22Rv1 (cell line): ENCODE measurements around the gene SPATS2L.

Experiments
- CTCF ChIP-seq: fragments of 450-650 bp; IDR thresholded peaks from 2 replicates; pipeline ENCODE4 v1.5.1; 2017; ENCODE audit warnings: mild to moderate bottlenecking
- ZFX ChIP-seq: fragments of 450-650 bp; IDR thresholded peaks from 2 replicates; pipeline ENCODE4 v1.6.1; 2017; ENCODE audit warnings: antibody characterized with exemption, borderline replicate concordance

- TF ChIP-seq CTCF (no peak), ZFX (no peak)
Measured at GRCh38 chr2:200320344-200320743, 13.9 kb downstream of the SPATS2L start.
